HG03108 (cell line): Measurements from ENCODE around the gene ABCA5.
A peak's percentile ranks its signal among the peaks of the same experiment; 100 is the strongest.
"Not testable (repeated sequence)": the region's sequence is repeated elsewhere in the genome, so short reads cannot be mapped to it uniquely, and the experiment has no call there.

Experiments used
- ATAC-seq: cut with Tn5 transposase; IDR thresholded peaks from one replicate; pipeline ENCODE4 v1.9.1; 2021; ENCODE audit warnings: moderate library complexity; ENCODE audit not compliant: unreplicated experiment

Gene ABCA5

GRCh38 chr17:69326377-69327059 lies 415 bp downstream of the ABCA5 start:
- ATAC-seq = peak; percentile 17

GRCh38 chr17:69325518-69326376 lies 1.2 kb downstream of the ABCA5 start:
- ATAC-seq = no peak

GRCh38 chr17:69323806-69324205 lies 3.1 kb downstream of the ABCA5 start:
- no peak for ATAC-seq

- no peak for ATAC-seq
Measured at GRCh38 chr17:69320908-69321238, 6.1 kb downstream of the ABCA5 start.

- ATAC-seq = no peak
Measured at GRCh38 chr17:69320210-69320907, 6.6 kb downstream of the ABCA5 start.

- no peak for ATAC-seq
Measured at GRCh38 chr17:69317625-69318024, 9.3 kb downstream of the ABCA5 start.

- ATAC-seq = no peak
Measured at GRCh38 chr17:69314246-69315065, 12.5 kb downstream of the ABCA5 start.

GRCh38 chr17:69305177-69305576 lies 21.8 kb downstream of the ABCA5 start:
- ATAC-seq = no peak

- ATAC-seq = no peak
Measured at GRCh38 chr17:69302682-69303081, 24.3 kb downstream of the ABCA5 start.

GRCh38 chr17:69300222-69300621 lies 26.7 kb downstream of the ABCA5 start:
- no peak for ATAC-seq

GRCh38 chr17:69298120-69298722 lies 28.7 kb downstream of the ABCA5 start:
- not testable (repeated sequence) for ATAC-seq

- ATAC-seq = no peak
Measured at GRCh38 chr17:69287168-69287567, 39.8 kb downstream of the ABCA5 start.

- ATAC-seq = no peak
Measured at GRCh38 chr17:69286257-69286656, 40.7 kb downstream of the ABCA5 start.

GRCh38 chr17:69284646-69285045 lies 42.3 kb downstream of the ABCA5 start:
- no peak for ATAC-seq

- no peak for ATAC-seq
Measured at GRCh38 chr17:69282002-69282401, 44.9 kb downstream of the ABCA5 start.

- not testable (repeated sequence) for ATAC-seq
Measured at GRCh38 chr17:69276279-69276678, 50.7 kb downstream of the ABCA5 start.

- ATAC-seq = no peak
Measured at GRCh38 chr17:69275751-69276150, 51.2 kb downstream of the ABCA5 start.

GRCh38 chr17:69271023-69271422 lies 55.9 kb downstream of the ABCA5 start:
- no peak for ATAC-seq

- ATAC-seq = no peak
Measured at GRCh38 chr17:69269131-69269998, 57.6 kb downstream of the ABCA5 start.
